NCI-H526 (cell line): ENCODE data around the gene IFNLR1.

ENCODE experiments used
- DNase-seq, 2 experiments: peaks; one replicate each; lab custom pipeline; 2025; lab: John Stamatoyannopoulos, UW

Gene IFNLR1

DNA sequence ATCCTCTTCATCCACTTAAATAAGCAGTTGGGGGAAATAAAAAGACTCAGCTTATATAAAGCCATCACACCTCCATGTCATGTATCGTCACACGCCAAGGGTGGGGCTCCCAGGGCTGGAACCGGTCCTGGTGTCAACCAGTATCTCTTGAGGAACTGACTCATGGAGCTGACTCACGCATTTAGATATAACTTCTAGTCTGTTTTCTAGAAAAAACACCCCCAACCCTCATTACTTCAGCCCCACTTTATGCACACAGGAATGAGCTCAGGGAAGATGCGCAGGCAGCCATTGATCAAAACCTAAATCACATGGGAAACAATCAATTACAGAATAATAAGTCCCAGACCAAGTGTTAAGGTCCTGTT, 37.2 kb downstream of the IFNLR1 start:
- no peak for DNase-seq

DNA sequence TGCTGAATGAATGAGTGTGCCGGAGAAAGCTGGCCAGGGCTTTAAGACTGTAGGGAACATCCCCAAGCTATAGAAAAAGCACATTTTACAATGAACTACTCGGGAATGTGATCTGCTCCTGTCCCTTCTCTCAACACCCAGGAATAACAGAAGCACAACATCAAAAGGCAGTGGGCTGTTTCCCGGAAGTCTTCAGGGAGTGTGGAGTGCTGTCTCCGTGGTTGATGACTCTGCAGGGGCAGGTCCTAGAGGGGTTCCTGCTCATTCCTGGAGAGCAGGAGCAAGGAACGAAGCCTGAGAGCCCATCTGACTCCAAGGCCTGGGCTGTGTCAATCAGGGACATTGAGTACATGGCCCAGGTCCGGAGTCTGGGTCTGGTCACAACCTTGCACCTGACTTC, 39.3 kb downstream of the IFNLR1 start:
- DNase-seq = no peak

DNA sequence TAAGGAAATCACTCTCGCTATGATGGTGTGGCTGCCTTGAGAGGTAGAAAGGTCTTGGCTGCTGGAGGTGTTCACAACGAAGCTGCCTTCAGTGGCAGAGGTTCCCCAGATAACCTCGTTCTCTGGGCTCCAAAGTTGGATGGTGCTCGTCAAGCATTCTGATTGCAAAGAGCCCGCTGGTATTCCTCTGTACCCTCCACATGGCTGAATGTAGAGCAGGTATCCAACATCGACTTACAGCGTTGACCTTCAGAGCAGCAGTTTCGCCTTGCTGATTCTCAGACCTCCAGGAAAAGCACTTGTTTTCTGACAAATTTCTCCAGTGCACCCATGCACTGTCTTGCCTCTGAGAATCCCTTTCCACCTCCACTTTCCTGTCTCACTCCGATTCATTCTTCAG, 39.9 kb downstream of the IFNLR1 start:
- no peak for DNase-seq

DNA sequence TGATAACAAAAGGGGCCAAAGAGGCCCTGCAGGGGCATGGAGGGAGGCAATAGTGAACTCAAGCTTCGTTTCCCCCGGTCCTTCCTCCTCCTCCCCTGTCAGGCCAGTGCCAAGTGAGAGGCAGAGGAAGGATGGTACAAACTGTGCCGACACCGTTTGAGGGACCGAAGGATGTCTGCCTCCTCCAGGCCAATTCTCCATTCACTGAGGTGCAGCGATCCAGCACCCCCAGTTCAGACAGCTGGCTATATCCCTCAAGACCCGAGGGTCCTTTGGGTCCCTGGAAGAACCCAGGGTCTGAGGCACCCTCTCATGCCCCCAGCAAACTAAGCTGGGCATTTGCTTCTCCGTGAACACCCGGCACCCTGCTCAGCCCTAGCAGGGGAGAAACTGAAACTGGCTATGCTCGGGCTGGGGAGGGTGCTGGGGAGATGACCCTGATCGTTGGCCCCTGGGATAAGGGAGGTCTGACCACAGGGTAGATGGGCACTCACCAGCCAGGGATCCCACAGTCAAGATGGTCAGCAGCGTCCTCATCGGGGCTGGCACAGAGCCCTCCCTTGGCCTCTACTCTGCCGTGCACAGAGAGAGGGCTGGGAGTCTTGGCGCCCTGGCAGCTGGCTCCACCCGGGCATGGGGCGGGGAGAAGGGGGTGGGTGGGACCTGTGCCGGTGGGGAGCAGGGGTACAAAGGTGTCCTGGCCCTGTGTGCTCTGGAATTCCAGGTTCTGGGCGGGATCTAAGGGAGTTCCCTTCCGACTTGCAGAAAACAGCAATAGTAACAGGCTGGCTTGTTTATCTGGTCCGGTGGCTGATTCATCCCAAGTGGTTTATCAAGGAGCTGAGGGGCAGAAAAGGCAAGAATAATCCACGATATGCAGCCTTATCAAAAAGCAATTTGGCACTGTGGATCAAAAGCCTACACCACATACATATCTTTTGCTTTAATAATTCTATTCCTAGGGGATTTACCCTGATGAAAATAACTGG, 44.2 kb downstream of the IFNLR1 start, which contains the start of gene IL22RA1:
IL22RA1 (minus strand) TSS at position 595 of the 989 bp plus-strand sequence; CDS start at position 537, 58 bp downstream.
- peak; percentile 18 to 59 for DNase-seq

DNA sequence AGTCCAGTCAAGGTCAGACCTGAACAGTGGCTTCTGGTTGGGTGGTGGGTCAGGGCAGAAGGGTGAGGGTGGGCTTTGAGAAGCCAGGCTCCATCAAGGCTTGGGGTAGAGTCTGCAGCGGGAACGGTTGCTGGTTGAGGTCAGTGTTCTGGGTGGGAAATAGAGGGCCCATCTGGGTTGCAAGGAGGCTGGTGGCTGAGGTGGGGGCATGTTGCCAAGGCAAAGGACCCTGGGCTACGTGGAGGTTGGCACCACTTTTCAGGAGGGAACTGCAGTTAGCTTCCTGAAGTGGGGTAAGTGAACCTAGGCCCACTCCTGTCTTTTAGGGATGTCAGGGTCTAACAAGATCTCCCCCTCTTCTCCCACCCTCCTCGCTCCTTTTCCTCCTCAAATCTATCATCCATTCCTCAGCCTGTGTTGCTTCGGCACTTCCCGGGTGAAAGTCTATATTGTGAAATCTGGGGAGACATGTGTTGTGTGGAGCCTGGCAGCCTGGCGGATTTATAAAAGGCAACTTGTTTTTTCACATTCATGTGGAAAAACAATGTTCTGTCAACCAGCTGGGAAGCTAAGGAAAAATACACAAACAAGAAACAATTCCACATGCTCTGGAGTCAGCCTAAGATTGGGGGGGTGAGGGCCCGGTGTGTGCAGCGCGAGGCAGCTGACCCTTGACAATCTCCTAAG, 45.6 kb downstream of the IFNLR1 start:
- no peak for DNase-seq

DNA sequence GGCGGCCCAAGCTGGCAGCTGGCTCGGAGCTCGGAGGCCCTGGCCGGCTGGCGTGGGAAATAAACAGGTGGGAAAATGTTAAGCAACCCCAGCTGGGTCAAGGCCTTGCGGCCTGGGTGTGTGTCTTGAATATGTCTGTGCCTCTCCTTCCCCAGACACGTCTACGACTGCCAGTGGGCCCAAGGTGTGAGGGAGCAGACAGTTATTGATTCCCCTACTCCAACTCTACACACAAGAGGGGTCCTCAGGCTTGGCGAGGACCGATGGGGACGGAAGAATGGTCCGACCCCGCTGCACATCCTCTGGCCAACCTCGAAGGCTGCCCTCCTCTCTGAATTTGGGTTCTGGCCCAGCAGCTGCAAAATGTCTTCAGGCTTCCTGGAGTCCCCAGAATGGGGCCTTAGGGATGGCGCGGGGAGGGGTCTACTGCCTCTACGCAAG, 46.3 kb downstream of the IFNLR1 start:
- no peak for DNase-seq

DNA sequence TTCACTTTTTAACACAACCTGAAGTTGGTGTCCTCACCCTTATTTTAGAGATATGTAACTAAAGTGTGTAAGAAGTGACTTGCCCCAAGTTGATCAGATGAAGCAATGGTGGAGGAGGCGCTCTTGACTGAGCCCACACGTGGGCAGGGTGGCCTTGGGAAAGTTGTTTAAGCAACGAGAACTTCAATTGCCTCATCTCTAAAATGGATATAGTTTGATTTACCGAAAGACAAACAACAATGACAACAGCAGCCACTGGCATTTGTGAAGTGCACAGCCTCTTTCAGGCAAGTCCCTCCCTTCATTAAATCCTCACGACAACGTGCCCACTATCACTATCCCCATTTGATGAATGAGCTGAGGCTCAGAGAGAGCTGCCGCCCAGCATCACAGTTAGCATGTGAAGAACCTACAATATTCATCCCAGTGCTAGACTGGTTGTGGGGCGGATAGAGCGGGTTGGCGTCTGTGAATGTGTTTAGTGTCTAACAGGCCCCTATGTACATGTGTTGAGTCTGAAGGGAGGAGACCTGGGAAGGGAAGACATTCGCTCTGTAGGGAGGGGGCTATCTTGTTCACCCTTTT, 47.2 kb downstream of the IFNLR1 start:
- DNase-seq = no peak

DNA sequence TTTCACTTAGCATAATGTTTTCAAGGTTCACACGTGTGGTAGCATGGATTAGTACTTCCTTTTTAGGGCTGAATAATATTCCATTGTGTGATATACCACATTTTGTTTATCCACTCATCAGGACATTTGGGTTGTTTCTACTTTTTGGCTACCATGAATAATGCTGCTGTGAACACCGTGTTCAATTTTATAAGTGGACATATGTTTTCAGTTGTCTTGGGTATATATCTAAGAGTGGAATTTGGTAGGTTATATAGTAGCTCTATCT, 47.9 kb downstream of the IFNLR1 start:
- DNase-seq = no peak

DNA sequence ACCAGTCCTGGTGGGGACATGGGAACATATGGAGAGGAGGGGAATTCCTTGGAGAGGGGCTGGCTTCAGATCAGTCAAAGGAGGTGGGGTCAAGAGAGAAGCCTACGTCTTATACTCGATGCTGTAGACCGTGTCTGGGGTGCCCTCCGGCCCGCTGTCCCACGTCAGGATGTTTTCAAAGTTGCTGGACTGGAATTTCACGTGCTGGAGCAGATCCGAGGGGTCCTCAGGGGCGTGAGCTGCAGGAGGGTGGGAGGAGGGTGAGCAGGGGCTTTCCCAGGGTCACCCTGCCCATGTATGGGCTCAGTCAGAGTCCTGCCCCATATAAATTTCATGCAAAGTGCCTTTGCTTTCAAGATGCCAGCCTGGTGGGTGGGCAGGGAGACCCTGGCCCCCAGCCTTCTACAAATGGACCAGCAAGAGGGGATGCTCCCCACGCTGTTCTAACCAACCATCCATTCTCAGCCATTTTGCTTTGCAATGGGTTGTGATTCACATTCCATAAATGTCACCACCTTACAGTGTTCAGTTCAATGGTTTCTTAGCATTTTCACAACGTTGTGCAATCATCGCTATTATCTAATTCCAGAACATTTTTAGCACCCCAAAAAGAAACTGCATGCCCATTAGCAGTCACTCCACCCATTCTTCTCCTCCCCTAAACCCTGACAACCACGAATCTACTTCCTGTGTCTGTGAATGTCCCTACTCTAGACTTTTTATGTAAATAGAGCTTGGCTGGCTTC, 48.4 kb downstream of the IFNLR1 start:
- no peak for DNase-seq

DNA sequence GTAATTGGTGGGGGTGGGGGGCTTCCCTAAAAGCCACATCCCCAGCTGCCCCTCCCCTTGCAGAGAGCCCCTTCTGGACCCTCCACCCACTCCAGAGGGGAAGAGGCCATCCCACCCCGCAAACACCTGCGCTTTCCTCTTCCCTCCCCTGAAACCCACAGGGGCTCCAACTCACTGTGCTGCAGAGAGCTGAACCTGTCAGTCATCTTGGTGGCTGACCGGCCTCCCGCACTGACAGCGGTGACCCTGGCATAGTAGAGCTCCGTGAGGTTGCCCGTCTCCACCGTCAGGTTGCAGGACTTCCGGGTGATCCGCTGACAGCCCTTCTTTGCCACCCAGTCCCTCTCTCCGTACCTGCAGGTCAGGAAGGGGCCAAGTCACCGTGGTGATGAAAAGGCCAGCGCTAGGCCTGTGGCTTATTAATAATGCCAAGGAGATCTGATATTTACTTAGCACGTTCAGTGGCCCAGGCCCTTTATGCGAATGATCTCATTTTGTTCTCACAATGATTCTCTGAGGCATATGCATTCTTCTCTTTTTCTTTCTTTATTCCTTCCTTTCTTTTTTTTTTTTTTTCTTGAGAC, 50.0 kb downstream of the IFNLR1 start:
- DNase-seq = no peak

DNA sequence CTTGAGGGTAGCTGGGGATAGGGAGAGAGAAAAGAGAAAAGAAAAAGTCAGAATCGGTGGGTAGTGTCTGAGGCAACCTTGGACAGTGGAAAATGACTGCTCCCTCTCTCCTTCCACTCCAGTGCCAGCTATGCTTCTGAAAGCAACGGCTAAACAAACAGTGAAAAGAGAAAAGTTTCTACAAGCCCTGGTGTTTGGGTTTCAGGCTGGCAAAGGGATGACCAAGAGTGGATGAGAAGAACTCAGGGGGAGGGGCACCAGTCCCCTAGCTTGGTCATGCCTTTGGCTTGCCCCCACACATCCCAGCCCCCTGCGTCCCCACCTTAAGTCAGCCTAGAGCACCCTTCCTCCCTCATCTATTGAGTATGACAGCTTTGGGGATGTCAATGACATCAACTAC, 52.7 kb downstream of the IFNLR1 start:
- DNase-seq = no peak

DNA sequence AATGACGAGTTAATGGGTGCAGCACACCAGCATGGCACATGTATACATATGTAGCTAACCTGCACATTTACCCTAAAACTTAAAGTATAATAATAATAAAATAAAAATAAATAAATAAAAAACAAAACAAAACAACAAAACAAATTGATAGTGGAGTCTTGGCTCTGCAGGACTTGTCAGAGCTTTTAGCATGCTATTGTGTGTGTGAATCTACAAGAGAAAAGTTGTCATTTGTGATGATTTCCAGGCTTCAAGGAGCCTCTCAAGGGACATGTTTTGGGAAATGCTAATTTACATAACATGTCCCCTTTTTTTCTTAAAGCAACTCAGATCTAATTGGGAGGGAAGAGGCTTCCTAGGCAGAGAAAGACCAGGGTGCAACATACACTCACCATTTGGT, 53.3 kb downstream of the IFNLR1 start:
- no peak for DNase-seq

DNA sequence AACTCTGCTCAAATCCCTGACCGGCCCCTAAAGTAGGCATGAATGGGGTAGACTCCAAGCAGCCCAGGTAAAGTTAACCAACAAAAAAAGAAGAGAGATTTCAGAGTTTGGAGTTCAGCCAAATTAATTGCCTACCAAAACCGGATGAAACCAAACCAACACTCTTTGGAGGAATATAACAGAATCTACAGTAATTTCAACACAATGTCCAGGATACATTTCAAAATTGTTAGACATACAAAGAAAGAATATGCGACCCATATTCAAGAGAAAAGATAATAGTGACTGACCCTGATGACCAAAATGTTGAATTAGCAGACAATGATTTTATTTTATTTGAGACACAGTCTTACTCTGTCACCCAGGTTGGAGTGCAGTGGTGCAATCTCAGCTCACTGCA, 56.7 kb downstream of the IFNLR1 start:
- DNase-seq = no peak

DNA sequence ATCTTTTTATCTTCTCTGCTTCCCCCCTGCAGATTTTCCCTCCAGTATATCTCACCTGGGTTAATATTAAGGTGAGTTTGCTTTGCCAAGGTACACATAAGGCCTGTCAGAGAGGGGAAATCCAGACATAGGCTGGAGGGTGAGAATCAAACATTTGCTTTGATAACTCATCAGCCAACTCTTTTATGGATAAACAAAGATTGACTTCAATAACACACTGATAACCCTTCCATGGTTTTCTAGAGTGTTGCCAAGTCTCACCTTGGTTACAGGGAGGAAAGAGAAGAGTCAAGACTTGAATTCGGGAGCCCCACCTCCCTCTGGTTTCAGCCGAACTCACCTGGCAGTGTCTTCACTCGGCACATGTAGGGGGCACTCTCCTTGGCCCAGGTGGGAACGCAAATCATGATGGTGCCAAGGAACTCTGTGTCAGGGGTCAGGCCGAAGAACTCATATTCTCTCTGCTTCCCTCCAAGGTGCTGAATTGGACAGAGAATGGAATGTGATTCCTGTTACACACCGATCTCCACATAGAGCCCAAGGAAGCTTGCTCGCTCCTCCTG, 59.2 kb downstream of the IFNLR1 start:
- no peak for DNase-seq

DNA sequence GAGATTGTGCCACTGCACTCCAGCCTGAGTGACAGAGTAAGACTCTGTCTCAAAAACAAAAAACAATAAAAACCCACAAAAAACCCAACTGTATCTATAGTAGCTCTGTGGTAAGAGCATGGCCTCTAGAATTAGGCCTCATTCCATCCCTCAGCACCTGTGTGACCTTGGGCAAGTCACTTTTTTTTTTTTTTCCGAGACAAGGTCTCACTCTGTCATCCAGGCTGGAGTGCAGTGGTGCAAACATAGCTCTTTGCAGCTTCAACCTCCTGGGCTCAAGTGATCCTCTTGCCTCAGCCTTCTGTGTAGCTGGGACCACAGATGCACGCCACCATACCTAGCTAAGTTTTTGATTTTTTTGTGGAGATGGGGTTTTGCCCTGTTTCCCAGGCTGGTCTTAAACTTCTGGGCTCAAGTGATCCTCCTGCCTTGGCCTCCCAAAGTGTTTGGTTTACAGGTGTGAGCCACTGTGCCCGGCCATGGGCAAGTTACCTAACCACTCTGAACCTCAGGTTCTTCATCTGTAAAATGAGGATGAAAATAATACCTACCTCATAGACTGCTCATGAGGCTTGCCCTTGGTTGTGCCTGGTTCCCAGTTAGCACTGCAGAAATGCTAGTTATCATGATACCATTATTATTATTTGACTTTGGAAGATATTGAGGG, 59.8 kb downstream of the IFNLR1 start:
- DNase-seq = no peak

DNA sequence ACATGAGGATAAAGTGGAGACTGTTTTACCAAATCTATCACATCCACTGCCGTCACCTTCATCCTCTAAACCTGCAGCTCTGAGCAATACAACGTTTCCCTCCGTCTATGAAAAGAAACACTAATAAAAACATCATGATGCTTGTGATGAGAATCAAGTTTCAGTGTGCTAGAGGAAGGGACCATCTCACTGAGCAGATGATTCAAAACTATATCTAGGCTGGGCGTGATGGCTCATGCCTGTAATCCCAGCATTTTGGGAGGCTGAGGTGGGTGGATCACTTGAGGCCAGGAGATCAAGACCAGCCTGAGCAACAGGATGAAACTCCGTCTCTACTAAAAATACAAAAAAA, 60.4 kb downstream of the IFNLR1 start:
- no peak for DNase-seq

DNA sequence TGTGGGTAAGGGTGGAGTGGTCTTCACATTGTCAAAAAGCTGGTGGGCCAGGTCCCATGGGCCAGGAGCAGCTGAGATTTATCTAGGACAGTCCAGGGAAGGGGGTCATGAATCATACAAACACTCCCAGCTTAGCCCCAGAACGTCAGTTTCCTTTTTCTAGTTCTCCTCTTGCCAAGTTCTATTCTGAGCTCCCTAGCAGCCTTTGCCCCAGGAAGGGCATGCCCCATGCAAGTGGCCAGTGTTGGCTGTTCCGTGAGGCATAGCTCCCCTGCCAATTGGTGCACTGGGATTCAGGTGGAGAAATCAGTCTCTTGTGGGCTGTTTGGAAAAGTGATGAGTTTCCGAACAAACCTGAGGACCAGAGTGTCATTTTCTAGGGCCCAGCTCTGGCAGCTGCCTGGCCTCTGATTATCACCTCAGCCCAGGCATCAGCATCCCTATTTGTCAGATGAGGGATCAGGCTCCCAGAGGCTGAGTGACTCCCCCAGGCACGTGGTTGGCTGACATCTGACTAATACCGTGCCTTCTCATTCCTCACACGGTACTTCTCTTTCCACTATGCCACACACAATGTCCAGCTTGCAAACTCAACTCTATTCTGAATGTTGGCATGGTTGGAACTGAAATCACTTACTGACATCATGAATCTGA, 60.9 kb downstream of the IFNLR1 start:
- DNase-seq = no peak

DNA sequence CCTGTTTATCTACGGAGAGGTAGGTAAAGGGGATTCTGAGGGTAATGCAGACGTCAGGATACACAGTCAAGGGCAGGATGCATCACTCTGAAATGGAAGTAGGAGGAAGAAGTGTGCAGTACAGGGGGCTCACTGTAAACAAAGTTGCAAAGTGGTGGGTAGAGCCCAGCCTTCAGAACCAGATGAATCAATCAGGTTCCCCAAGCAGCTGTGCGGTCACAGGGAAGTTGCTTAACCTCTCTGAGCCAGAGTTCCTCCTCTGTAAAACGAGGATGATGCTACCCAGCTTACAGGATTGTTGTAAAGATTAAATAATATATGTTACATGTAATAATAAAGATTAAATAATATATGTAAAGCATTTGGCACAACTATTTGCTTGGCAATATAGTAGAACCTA, 61.6 kb downstream of the IFNLR1 start:
- DNase-seq = no peak

DNA sequence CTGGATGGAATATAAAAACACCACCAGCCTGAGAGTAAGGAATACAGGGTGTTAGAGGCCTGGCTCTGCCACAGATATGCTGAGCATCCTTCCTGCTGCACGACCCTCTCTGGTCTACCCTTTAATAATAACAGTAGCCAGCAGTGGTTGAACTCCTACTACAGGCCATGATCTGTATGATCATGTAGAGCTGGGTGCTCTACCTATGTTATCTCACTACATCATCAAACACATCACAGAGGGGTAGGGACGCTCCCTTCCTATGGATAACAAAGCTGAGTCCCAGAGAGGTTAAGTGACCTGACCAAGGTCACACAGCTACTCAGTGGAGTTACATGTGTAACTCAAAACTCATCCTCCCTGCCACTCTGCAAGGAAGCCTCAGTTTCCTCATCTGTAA, 62.1 kb downstream of the IFNLR1 start:
- no peak for DNase-seq

DNA sequence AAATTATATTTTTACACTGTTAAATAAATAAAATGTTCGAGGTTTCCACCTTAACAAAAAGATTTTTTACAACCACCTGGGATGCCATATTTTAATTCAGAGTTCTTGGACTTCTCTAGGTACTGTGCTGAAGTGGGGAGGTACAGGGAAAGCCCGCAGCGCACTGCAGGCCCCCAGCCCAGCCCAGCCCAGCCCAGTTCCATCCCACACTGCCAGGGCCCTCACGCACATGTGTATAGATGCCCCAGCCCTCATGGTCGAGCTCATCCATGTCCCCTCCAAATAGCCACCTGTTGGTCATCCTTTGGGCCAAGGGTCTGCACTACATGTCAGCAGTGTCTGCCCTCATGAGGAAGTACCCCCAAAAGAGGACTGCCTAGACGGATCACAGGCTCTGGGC, 63.5 kb downstream of the IFNLR1 start:
- DNase-seq = no peak

DNA sequence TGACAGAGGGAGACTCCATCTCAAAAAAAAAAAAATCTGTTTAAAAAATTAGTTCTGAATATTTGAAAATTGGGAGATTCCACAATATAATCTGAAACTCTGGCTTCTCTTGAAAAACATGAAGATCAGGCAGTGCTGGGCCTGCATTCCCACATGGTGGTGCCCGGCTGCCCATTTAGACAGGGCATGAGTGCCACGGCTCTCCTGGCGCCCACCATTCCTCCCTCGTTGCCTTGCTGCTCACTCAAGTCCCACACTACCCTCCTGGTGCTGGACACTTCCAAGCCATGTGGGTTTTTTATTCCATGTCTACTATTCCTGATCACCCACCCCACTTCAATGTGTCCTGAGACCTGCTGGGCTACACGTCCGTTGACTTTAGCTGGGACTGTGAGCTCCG, 64.3 kb downstream of the IFNLR1 start:
- DNase-seq = no peak
